A673 (cell line): ENCODE measurements around the gene TMEM63A. TPM values are rescaled to one million over a fixed set of nuclear protein-coding genes. Genes with fewer than 3 reads are reported as not detected.

Experiments used
- BruUV-seq: library from RNA; stranded (reverse); fragments of 400-500 nt; replicated peaks from 2 replicates; lab custom pipeline; 2021; lab: Mats Ljungman, UMichigan
- CTCF ChIA-PET: fragments of 300-600 bp; sonication (Branson Sonifier 250); formaldehyde crosslinking; loops from one replicate; lab custom pipeline; 2022; ENCODE audit warnings: antibody characterized with exemption; lab: Charles Lee
- POLR2A ChIA-PET: fragments of 300-600 bp; sonication (Branson Sonifier 250); formaldehyde crosslinking; loops from one replicate; lab custom pipeline; 2022; ENCODE audit warnings: antibody characterized with exemption; ENCODE audit not compliant: low non-redundant PET; lab: Charles Lee
- DNase-seq: peaks from one replicate; pipeline ENCODE4 v3.0.0-alpha.2; 2015; ENCODE audit warnings: low spot score
- H3K27ac ChIP-seq: fragments of 200-600 bp; sonication (generic); 2 replicates; pipeline ENCODE4 v1.5.1; 2016; ENCODE audit warnings: mixed run types, low read depth, mild to moderate bottlenecking, mixed read lengths, antibody characterized with exemption, low read length; ENCODE audit not compliant: poor library complexity, severe bottlenecking
- H3K27me3 ChIP-seq: fragments of 200-600 bp; sonication (generic); replicated peaks from 2 replicates; pipeline ENCODE4 v1.6.1; 2017; ENCODE audit warnings: mixed run types, low read depth, mild to moderate bottlenecking, mixed read lengths, antibody characterized with exemption, low read length; ENCODE audit not compliant: insufficient read depth, poor library complexity
- H3K36me3 ChIP-seq: fragments of 200-600 bp; sonication (generic); 2 replicates; pipeline ENCODE4 v1.6.1; 2016; ENCODE audit warnings: mixed run types, mild to moderate bottlenecking, mixed read lengths, antibody characterized with exemption, low read length; ENCODE audit not compliant: insufficient read depth, poor library complexity, severe bottlenecking
- H3K4me1 ChIP-seq: fragments of 200-600 bp; sonication (generic); 2 replicates; pipeline ENCODE4 v1.6.1; 2017; ENCODE audit warnings: mixed run types, mild to moderate bottlenecking, mixed read lengths, antibody characterized with exemption, low read length; ENCODE audit not compliant: insufficient read depth, poor library complexity, severe bottlenecking
- H3K4me3 ChIP-seq: fragments of 200-600 bp; sonication (generic); 2 replicates; pipeline ENCODE4 v1.5.1; 2016; ENCODE audit warnings: low read depth, mixed run types, mild to moderate bottlenecking, mixed read lengths, low read length; ENCODE audit not compliant: poor library complexity, severe bottlenecking
- H3K9me3 ChIP-seq: fragments of 200-600 bp; sonication (generic); 2 replicates; pipeline ENCODE4 v1.6.1; 2016; ENCODE audit warnings: mixed run types, low read depth, mild to moderate bottlenecking, mixed read lengths, antibody characterized with exemption, low read length; ENCODE audit not compliant: poor library complexity, severe bottlenecking
- CTCF ChIP-seq: fragments of 300-800, 200-600 bp; sonication (generic); conservative IDR thresholded peaks from 2 replicates; pipeline ENCODE4 v1.5.1; 2017; ENCODE audit warnings: low read depth, mild to moderate bottlenecking, antibody characterized with exemption, low read length, moderate library complexity, mixed read lengths
- EZH2 ChIP-seq: fragments of 200-600 bp; sonication (generic); IDR thresholded peaks from 2 replicates; pipeline ENCODE4 v1.6.1; 2017; ENCODE audit warnings: borderline replicate concordance, low read depth, mild to moderate bottlenecking, mixed read lengths, antibody characterized with exemption, low read length; ENCODE audit not compliant: poor library complexity, severe bottlenecking
- intact Hi-C: fragments of 100-400 bp; cut with micrococcal nuclease; formaldehyde crosslinking; loops from one replicate; pipeline ENCODE4 v1.10.0; 2022; ENCODE audit not compliant: unreplicated experiment
- total RNA-seq: library from RNA; stranded (reverse); gene quantifications from 2 replicates; pipeline ENCODE4 v1.2.3, GENCODE V29; 2021

TMEM63A gene
- total RNA-seq, 1 experiment from 2014 or later = 25.3 TPM

GRCh38 chr1:225842788-225843425 lies 39.3 kb downstream of the TMEM63A start:
- no peak for DNase-seq
- H3K27ac ChIP-seq = no peak overlapping the region
- peaks cover 6% of the 10 kb centered on the region for H3K36me3 ChIP-seq
- ChIA-PET CTCF (no interaction called here), POLR2A (no interaction called here)
- H3K4me3 ChIP-seq = no peak overlapping the region
- intact Hi-C loops = no loop called here
- no peaks in the 10 kb centered on the region for H3K27me3 ChIP-seq
- H3K9me3 ChIP-seq = no peaks in the 10 kb centered on the region
- H3K4me1 ChIP-seq = no peaks in the 10 kb centered on the region
- no TSS peak for BruUV-seq
- no peak for TF ChIP-seq EZH2
- TF ChIP-seq CTCF = no peak

GRCh38 chr1:225842074-225842473 lies 40.1 kb downstream of the TMEM63A start:
- Histone ChIP-seq H3K4me1 (no peaks in the 10 kb centered on the region), H3K36me3 (peaks cover 6% of the 10 kb centered on the region), H3K9me3 (no peaks in the 10 kb centered on the region), H3K4me3 (no peak overlapping the region), H3K27me3 (no peaks in the 10 kb centered on the region), H3K27ac (no peak overlapping the region)
- intact Hi-C loops = no loop called here
- POLR2A ChIA-PET = no interaction called here
- CTCF ChIA-PET = no interaction called here
- no TSS peak for BruUV-seq
- DNase-seq = no peak
- TF ChIP-seq EZH2 (no peak), CTCF (no peak)

GRCh38 chr1:225840713-225841112 lies 41.5 kb downstream of the TMEM63A start:
- H3K4me1 ChIP-seq = no peaks in the 10 kb centered on the region
- ChIA-PET POLR2A (no interaction called here), CTCF (no interaction called here)
- no TSS peak for BruUV-seq
- H3K9me3 ChIP-seq = no peaks in the 10 kb centered on the region
- no peak for DNase-seq
- TF ChIP-seq CTCF (no peak), EZH2 (no peak)
- no peak overlapping the region for H3K27ac ChIP-seq
- H3K4me3 ChIP-seq = no peak overlapping the region
- H3K36me3 ChIP-seq = no peaks in the 10 kb centered on the region
- intact Hi-C loops = no loop called here
- H3K27me3 ChIP-seq = no peaks in the 10 kb centered on the region
